C4-2B (cell line): ENCODE data around the gene SLC17A2.

ENCODE experiments used
- ZFX ChIP-seq: fragments of 450-650 bp; IDR thresholded peaks from 2 replicates; pipeline ENCODE4 v1.6.1; 2017
- TF ChIP-seq, protein P1 (sequence below): fragments of 450-650 bp; conservative IDR thresholded peaks from 2 replicates; pipeline ENCODE4 v1.5.1; 2017; ENCODE audit warnings: mild to moderate bottlenecking

- TF ChIP-seq, protein P1, sequence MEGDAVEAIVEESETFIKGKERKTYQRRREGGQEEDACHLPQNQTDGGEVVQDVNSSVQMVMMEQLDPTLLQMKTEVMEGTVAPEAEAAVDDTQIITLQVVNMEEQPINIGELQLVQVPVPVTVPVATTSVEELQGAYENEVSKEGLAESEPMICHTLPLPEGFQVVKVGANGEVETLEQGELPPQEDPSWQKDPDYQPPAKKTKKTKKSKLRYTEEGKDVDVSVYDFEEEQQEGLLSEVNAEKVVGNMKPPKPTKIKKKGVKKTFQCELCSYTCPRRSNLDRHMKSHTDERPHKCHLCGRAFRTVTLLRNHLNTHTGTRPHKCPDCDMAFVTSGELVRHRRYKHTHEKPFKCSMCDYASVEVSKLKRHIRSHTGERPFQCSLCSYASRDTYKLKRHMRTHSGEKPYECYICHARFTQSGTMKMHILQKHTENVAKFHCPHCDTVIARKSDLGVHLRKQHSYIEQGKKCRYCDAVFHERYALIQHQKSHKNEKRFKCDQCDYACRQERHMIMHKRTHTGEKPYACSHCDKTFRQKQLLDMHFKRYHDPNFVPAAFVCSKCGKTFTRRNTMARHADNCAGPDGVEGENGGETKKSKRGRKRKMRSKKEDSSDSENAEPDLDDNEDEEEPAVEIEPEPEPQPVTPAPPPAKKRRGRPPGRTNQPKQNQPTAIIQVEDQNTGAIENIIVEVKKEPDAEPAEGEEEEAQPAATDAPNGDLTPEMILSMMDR = no peak
- no peak for TF ChIP-seq ZFX
Observed at GRCh38 chr6:25925876-25926275, 4.6 kb downstream of the SLC17A2 start.
